Bronchial epithelial cell (primary cell): ENCODE data around the gene CCDC93. TPM values are rescaled to one million over a fixed set of nuclear protein-coding genes. Genes with fewer than 3 reads are reported as not detected.

Source experiments
- DNase-seq: peaks from one replicate; pipeline ENCODE4 v3.0.0-alpha.2; 2010; ENCODE audit warnings: low read depth
- FAIRE-seq: peaks from 2 replicates; lab custom pipeline; 2011; peaks lifted over from hg19 to GRCh38; lab: Jason Lieb, UNC
- H3K27me3 ChIP-seq: 2 replicates; pipeline ENCODE4 v1.5.1; 2011; ENCODE audit warnings: low read length; ENCODE audit not compliant: control insufficient read depth, insufficient read depth
- H3K36me3 ChIP-seq: 2 replicates; pipeline ENCODE4 v1.5.1; 2011; ENCODE audit warnings: low read length; ENCODE audit not compliant: control insufficient read depth, insufficient read depth
- H3K4me3 ChIP-seq: 2 replicates; pipeline ENCODE4 v1.5.1; 2011; ENCODE audit warnings: mild to moderate bottlenecking, low read depth, low read length, control low read depth
- CTCF ChIP-seq: IDR thresholded peaks from 2 replicates; pipeline ENCODE4 v1.5.1; 2011; ENCODE audit warnings: mild to moderate bottlenecking, moderate library complexity, low read length, control low read depth, inconsistent platforms; ENCODE audit not compliant: insufficient read depth, severe bottlenecking
- total RNA-seq: library from RNA; depleted of rRNA; stranded (reverse); fragments of >200 nt; gene quantifications from 2 replicates; pipeline ENCODE4 v1.2.1, GENCODE V29; 2014

The CCDC93 gene
- total RNA-seq, 1 donor from 2014 or later, result 21.3 TPM

GRCh38 chr2:118049140-118049815, 35.4 kb upstream of the CCDC93 start:
- DNase-seq (no peak), FAIRE-seq (peak; percentile 18)
- Histone ChIP-seq H3K4me3 (no peak overlapping the region), H3K27me3 (no peaks in the 10 kb centered on the region), H3K36me3 (no peaks in the 10 kb centered on the region)
- TF ChIP-seq CTCF, result no peak

DNA sequence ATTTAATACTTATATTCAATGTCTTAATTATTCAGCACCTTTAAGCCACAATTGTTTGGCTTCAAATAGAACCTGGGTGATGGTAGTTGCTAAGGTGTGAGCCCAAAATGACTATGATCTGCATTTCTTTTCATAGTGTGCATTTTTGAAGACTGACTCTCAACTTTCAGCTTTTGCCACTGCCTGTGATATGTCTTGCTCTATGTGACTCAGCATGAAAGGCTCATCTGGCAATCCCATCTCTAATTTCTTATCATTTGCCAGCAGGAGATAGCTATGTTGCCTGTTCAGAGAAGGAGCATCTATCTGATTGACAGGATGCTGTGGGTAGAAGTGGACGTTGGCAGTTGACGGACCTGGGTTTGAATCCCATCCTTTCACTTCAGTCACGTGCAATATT, 34.5 kb upstream of the CCDC93 start:
- Histone ChIP-seq H3K4me3 (no peak overlapping the region), H3K27me3 (no peaks in the 10 kb centered on the region), H3K36me3 (no peaks in the 10 kb centered on the region)
- DNase-seq (no peak), FAIRE-seq (no peak)
- TF ChIP-seq CTCF, result no peak

DNA sequence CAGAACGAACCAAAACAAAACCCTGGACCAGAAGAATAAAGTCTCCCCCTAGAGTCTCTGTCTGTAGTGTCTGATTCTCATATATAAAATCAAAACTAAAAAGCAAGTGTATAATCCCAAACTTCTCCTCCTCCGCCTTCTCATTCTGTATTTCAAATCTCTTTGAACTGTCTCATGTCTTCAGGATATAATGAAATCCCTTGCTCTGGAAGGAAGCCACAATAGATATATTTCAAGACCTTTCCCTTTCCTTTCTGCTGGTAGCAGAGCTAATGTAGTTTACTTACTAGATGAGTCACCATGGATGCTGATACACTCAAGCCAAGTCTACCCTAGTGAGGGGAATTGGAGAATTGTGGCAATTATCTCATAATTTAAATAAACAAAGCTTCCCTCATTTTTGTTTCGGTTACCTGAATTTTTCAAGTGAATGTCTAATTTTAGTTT, 33.5 kb upstream of the CCDC93 start:
- Histone ChIP-seq H3K27me3 (no peaks in the 10 kb centered on the region), H3K36me3 (no peaks in the 10 kb centered on the region), H3K4me3 (no peak overlapping the region)
- FAIRE-seq (no peak), DNase-seq (peak; percentile 45)
- no peak for TF ChIP-seq CTCF

GRCh38 chr2:118046634-118047210, 32.9 kb upstream of the CCDC93 start:
- Histone ChIP-seq H3K4me3 (no peak overlapping the region), H3K36me3 (no peaks in the 10 kb centered on the region), H3K27me3 (no peaks in the 10 kb centered on the region)
- TF ChIP-seq CTCF, result peak; percentile 39
- no peak for FAIRE-seq
- DNase-seq, result peak; percentile 59

GRCh38 chr2:118045286-118045685, 31.4 kb upstream of the CCDC93 start:
- no peak overlapping the region for H3K4me3 ChIP-seq
- FAIRE-seq (peak; percentile 60), DNase-seq (no peak)
- TF ChIP-seq CTCF, result no peak
- peaks cover 3% of the 10 kb centered on the region for H3K27me3 ChIP-seq
- no peaks in the 10 kb centered on the region for H3K36me3 ChIP-seq
